Tibial nerve (tissue), 4 donors: ENCODE results near the gene WDR1. TPM values are rescaled to one million over a fixed set of nuclear protein-coding genes. Genes with fewer than 3 reads are reported as not detected.

Experiments used
- DNase-seq, 2 donors: peaks; one replicate each; pipeline ENCODE4 v3.0.0-alpha.2; 2019; ENCODE audit warnings: low spot score in 2 of 2
- H3K27ac ChIP-seq, 4 donors: fragments of 200-600 bp; sonication (generic) in 3 of 4; one replicate each; pipeline ENCODE4 v1.5.1; 2017 to 2019; ENCODE audit warnings: mild to moderate bottlenecking in 1 of 4
- H3K27me3 ChIP-seq, 2 donors: fragments of 200-600 bp; sonication (generic) in 1 of 2; one replicate each; pipeline versions ENCODE4 v1.5.1 to v1.6.0; 2017 to 2019
- H3K36me3 ChIP-seq, 3 donors: fragments of 200-600 bp; sonication (generic); one replicate each; pipeline ENCODE4 v1.5.1; 2018 to 2019
- H3K4me1 ChIP-seq, 4 donors: fragments of 200-600 bp; sonication (generic) in 3 of 4; one replicate each; pipeline ENCODE4 v1.5.1; 2017 to 2019
- H3K4me3 ChIP-seq, 4 donors: fragments of 200-600 bp; sonication (generic) in 3 of 4; one replicate each; pipeline ENCODE4 v1.5.1; 2017 to 2019; ENCODE audit warnings: mild to moderate bottlenecking in 1 of 4, moderate library complexity in 1 of 4
- H3K9me3 ChIP-seq, 4 donors: fragments of 200-600 bp; sonication (generic) in 3 of 4; one replicate each; pipeline ENCODE4 v1.5.1; 2017 to 2019
- CTCF ChIP-seq, 5 experiments: fragments of 200-600 bp in 3 of 5; fragments of 450-650 bp in 2 of 5; sonication (generic) in 3 of 5; IDR thresholded peaks; one replicate each; pipeline ENCODE4 v1.5.1; 2016 to 2019; ENCODE audit warnings: antibody characterized with exemption in 5 of 5, mild to moderate bottlenecking in 3 of 5, moderate library complexity in 2 of 5
- EP300 ChIP-seq, 2 donors: sonication (generic); formaldehyde crosslinking; IDR thresholded peaks; one replicate each; pipeline ENCODE4 v1.6.1; 2017; ENCODE audit warnings: antibody characterized with exemption in 2 of 2, mild to moderate bottlenecking in 1 of 2
- POLR2A ChIP-seq, 2 donors: fragments of 450-650 bp; IDR thresholded peaks; one replicate each; pipeline ENCODE4 v1.6.1; 2017; ENCODE audit warnings: antibody characterized with exemption in 2 of 2, mild to moderate bottlenecking in 2 of 2, moderate library complexity in 2 of 2
- WGBS, 2 donors: methylation state at CpG; one replicate each; pipeline ENCODE4 v1.1.5; 2018; 5-methylcytosine and 5-hydroxymethylcytosine counted together
- total RNA-seq, 4 donors: library from RNA; depleted of rRNA; stranded (reverse); fragments of >200 nt; gene quantifications; one replicate each; pipeline ENCODE4 v1.1.0, GENCODE V29; 2016

Gene WDR1
- total RNA-seq, 4 donors from 2014 or later = 142 to 204 (median 148) TPM

GRCh38 chr4:10083861-10084641 lies 32.5 kb downstream of the WDR1 start:
- peaks cover 15 to 100% (median 77%) of the 10 kb centered on the region in 3 donors for H3K36me3 ChIP-seq
- no peak overlapping the region for H3K4me3 ChIP-seq
- H3K4me1 ChIP-seq = peaks cover 0 to 12% (median 0%) of the 10 kb centered on the region in 4 donors
- WGBS, 2 donors = 80 to 88% methylated on average over 19 to 22 of the region's 23 CpGs
- DNase-seq = no peak
- no peak for TF ChIP-seq CTCF (IDR thresholded peaks at IDR 0.05)
- TF ChIP-seq POLR2A (IDR thresholded peaks at IDR 0.05) = no peak
- no peak for TF ChIP-seq EP300 (IDR thresholded peaks at IDR 0.05)
- no peak overlapping the region for H3K27ac ChIP-seq
- no peaks in the 10 kb centered on the region for H3K27me3 ChIP-seq
- no peaks in the 10 kb centered on the region for H3K9me3 ChIP-seq

GRCh38 chr4:10083331-10083771 lies 33.2 kb downstream of the WDR1 start:
- peaks cover 13 to 100% (median 80%) of the 10 kb centered on the region in 3 donors for H3K36me3 ChIP-seq
- H3K4me3 ChIP-seq = no peak overlapping the region
- H3K27me3 ChIP-seq = no peaks in the 10 kb centered on the region
- H3K27ac ChIP-seq = no peak overlapping the region
- no peaks in the 10 kb centered on the region for H3K9me3 ChIP-seq
- TF ChIP-seq POLR2A (IDR thresholded peaks at IDR 0.05) (no peak), EP300 (IDR thresholded peaks at IDR 0.05) (no peak), CTCF (IDR thresholded peaks at IDR 0.05) (no peak)
- peaks cover 0 to 17% (median 0%) of the 10 kb centered on the region in 4 donors for H3K4me1 ChIP-seq
- DNase-seq = no peak
- WGBS, 2 donors = 78 to 83% methylated on average over 12 of the region's 12 CpGs

GRCh38 chr4:10082459-10083272 lies 33.9 kb downstream of the WDR1 start:
- 90 to 94% methylated on average over 18 to 20 of the region's 20 CpGs for WGBS, 2 donors
- Histone ChIP-seq H3K4me1 (peaks cover 0 to 18% (median 0%) of the 10 kb centered on the region in 4 donors), H3K27me3 (no peaks in the 10 kb centered on the region), H3K4me3 (no peak overlapping the region), H3K27ac (no peak overlapping the region), H3K9me3 (no peaks in the 10 kb centered on the region), H3K36me3 (peaks cover 10 to 100% (median 80%) of the 10 kb centered on the region in 3 donors)
- DNase-seq = peak in 1 of 2 donors; percentile 3
- TF ChIP-seq EP300 (IDR thresholded peaks at IDR 0.05) = no peak
- TF ChIP-seq CTCF (IDR thresholded peaks at IDR 0.05) = no peak

- peaks cover 4 to 100% (median 80%) of the 10 kb centered on the region in 3 donors for H3K36me3 ChIP-seq
- H3K27me3 ChIP-seq = no peaks in the 10 kb centered on the region
- peak in 1 of 2 donors; percentile 0 for DNase-seq
- H3K4me1 ChIP-seq = peaks cover 0 to 18% (median 0%) of the 10 kb centered on the region in 4 donors
- H3K27ac ChIP-seq = no peak overlapping the region
- H3K4me3 ChIP-seq = no peak overlapping the region
- 83 to 86% methylated on average over 4 to 7 of the region's 8 CpGs for WGBS, 2 donors
- no peaks in the 10 kb centered on the region for H3K9me3 ChIP-seq
- TF ChIP-seq EP300 (IDR thresholded peaks at IDR 0.05) = no peak
Measured at GRCh38 chr4:10082047-10082446, 34.6 kb downstream of the WDR1 start.

GRCh38 chr4:10081218-10081606 lies 35.4 kb downstream of the WDR1 start:
- Histone ChIP-seq H3K27ac (no peak overlapping the region), H3K9me3 (no peaks in the 10 kb centered on the region), H3K4me3 (no peak overlapping the region), H3K36me3 (peaks cover 4 to 100% (median 82%) of the 10 kb centered on the region in 3 donors), H3K4me1 (peaks cover 0 to 18% (median 0%) of the 10 kb centered on the region in 4 donors), H3K27me3 (no peaks in the 10 kb centered on the region)
- TF ChIP-seq EP300 (IDR thresholded peaks at IDR 0.05) (no peak), POLR2A (IDR thresholded peaks at IDR 0.05) (no peak), CTCF (IDR thresholded peaks at IDR 0.05) (no peak)
- no peak for DNase-seq
- WGBS, 2 donors = 90 to 92% methylated on average over 12 of the region's 12 CpGs
